T follicular helper cell (primary cell): Measurements from ENCODE around the gene F10.

Experiments
- DNase-seq: peaks from one replicate; pipeline ENCODE4 v3.0.0-alpha.2; 2020; ENCODE audit warnings: low read depth

The F10 gene

GRCh38 chr13:113086031-113086750 is 36.4 kb upstream of the F10 start:
- DNase-seq = no peak

- DNase-seq = no peak
Measured at GRCh38 chr13:113086991-113087922, 35.3 kb upstream of the F10 start.

- DNase-seq = no peak
Measured at GRCh38 chr13:113087923-113088690, 34.5 kb upstream of the F10 start.

- no peak for DNase-seq
Measured at GRCh38 chr13:113088691-113089020, 33.9 kb upstream of the F10 start.

GRCh38 chr13:113089693-113090414 is 32.7 kb upstream of the F10 start:
- no peak for DNase-seq

- DNase-seq = no peak
Measured at GRCh38 chr13:113090415-113090770, 32.2 kb upstream of the F10 start.

- DNase-seq = no peak
Measured at GRCh38 chr13:113090806-113091205, 31.8 kb upstream of the F10 start.

- DNase-seq = no peak
Measured at GRCh38 chr13:113091211-113091771, 31.3 kb upstream of the F10 start.

GRCh38 chr13:113091891-113092775 is 30.5 kb upstream of the F10 start:
- DNase-seq = no peak

GRCh38 chr13:113092776-113093579 is 29.6 kb upstream of the F10 start:
- DNase-seq = no peak

GRCh38 chr13:113093580-113094409 is 28.8 kb upstream of the F10 start:
- no peak for DNase-seq

- no peak for DNase-seq
Measured at GRCh38 chr13:113094410-113094800, 28.2 kb upstream of the F10 start.

- no peak for DNase-seq
Measured at GRCh38 chr13:113095146-113096051, 27.2 kb upstream of the F10 start.

GRCh38 chr13:113096052-113096744 is 26.4 kb upstream of the F10 start:
- DNase-seq = no peak

- DNase-seq = no peak
Measured at GRCh38 chr13:113096745-113097305, 25.8 kb upstream of the F10 start.

GRCh38 chr13:113097651-113098050 is 24.9 kb upstream of the F10 start:
- no peak for DNase-seq
